NCI-H526 (cell line): ENCODE results near the gene CAMK1G.

ENCODE experiments used
- DNase-seq, 2 experiments: peaks; one replicate each; lab custom pipeline; 2025; lab: John Stamatoyannopoulos, UW

The CAMK1G gene

GRCh38 chr1:209635850-209636249 is 52.3 kb downstream of the CAMK1G start:
- no peak for DNase-seq

GRCh38 chr1:209641832-209642172 is 58.3 kb downstream of the CAMK1G start:
- DNase-seq, result no peak

- no peak for DNase-seq
These were observed 59.3 kb downstream of the CAMK1G start for GRCh38 chr1:209642816-209643215.

GRCh38 chr1:209643285-209644020 is 59.9 kb downstream of the CAMK1G start:
- no peak for DNase-seq

- no peak for DNase-seq
These were observed 62.3 kb downstream of the CAMK1G start for GRCh38 chr1:209645574-209646452.

GRCh38 chr1:209646558-209646957 is 63.0 kb downstream of the CAMK1G start:
- DNase-seq, result no peak

- no peak for DNase-seq
These were observed 63.6 kb downstream of the CAMK1G start for GRCh38 chr1:209647156-209647555.

- no peak for DNase-seq
These were observed 64.8 kb downstream of the CAMK1G start for GRCh38 chr1:209648346-209648745.

GRCh38 chr1:209648931-209649776 is 65.6 kb downstream of the CAMK1G start:
- DNase-seq, result no peak

GRCh38 chr1:209650454-209650853 is 66.9 kb downstream of the CAMK1G start:
- DNase-seq, result no peak

GRCh38 chr1:209651138-209651587 is 67.6 kb downstream of the CAMK1G start:
- DNase-seq, result no peak

- no peak for DNase-seq
These were observed 68.7 kb downstream of the CAMK1G start, which contains the start of gene LAMB3 for GRCh38 chr1:209652121-209652735. LAMB3 (minus strand) TSS chr1:209652425; CDS start chr1:209650944, 1,481 bp downstream.

- peak; percentile 66 to 82 for DNase-seq
These were observed 69.4 kb downstream of the CAMK1G start for GRCh38 chr1:209652873-209653401.

GRCh38 chr1:209653915-209654351 is 70.4 kb downstream of the CAMK1G start:
- DNase-seq, result peak; percentile 4 to 63

GRCh38 chr1:209655411-209656231 is 72.1 kb downstream of the CAMK1G start:
- no peak for DNase-seq

GRCh38 chr1:209657140-209657879 is 73.8 kb downstream of the CAMK1G start:
- no peak for DNase-seq

GRCh38 chr1:209657918-209658317 is 74.4 kb downstream of the CAMK1G start:
- no peak for DNase-seq

GRCh38 chr1:209659909-209660308 is 76.4 kb downstream of the CAMK1G start:
- no peak for DNase-seq

GRCh38 chr1:209661071-209661470 is 77.6 kb downstream of the CAMK1G start:
- DNase-seq, result no peak

- DNase-seq, result no peak
These were observed 79.4 kb downstream of the CAMK1G start for GRCh38 chr1:209662879-209663327.
